Stimulated activated naive CD8-positive, alpha-beta T cell treated with anti-CD3 and anti-CD28 coated beads, Interleukin-15, amount 100 ng/mL, for 72 hours (primary cell): ENCODE measurements around the gene CCK.
A peak's percentile ranks its signal among the peaks of the same experiment; 100 is the strongest.

ENCODE experiments used
- ATAC-seq: fragments of 150-1000 bp; cut with Tn5 transposase; 2 replicates; pipeline ENCODE4 v1.10.0; 2021; ENCODE audit warnings: mild to moderate bottlenecking, moderate library complexity
- DNase-seq, 2 donors: peaks; one replicate each; pipeline ENCODE4 v3.0.0; 2021 to 2022
- H3K27ac Mint-ChIP-seq, 2 donors: one replicate each; pipeline ENCODE4 v1.8.0; 2022; ENCODE audit warnings: mild to moderate bottlenecking in 2 of 2, mixed read lengths in 2 of 2, moderate library complexity in 2 of 2
- H3K27me3 Mint-ChIP-seq: one replicate; pipeline ENCODE4 v1.8.0; 2022; ENCODE audit warnings: mixed read lengths
- H3K4me1 Mint-ChIP-seq: one replicate; pipeline ENCODE4 v1.8.0; 2022; ENCODE audit warnings: mild to moderate bottlenecking, mixed read lengths
- H3K4me3 Mint-ChIP-seq, 2 donors: one replicate each; pipeline ENCODE4 v1.8.0; 2022; ENCODE audit warnings: mild to moderate bottlenecking in 2 of 2, mixed read lengths in 2 of 2, moderate library complexity in 1 of 2
- H3K9me3 Mint-ChIP-seq, 2 donors: one replicate each; pipeline ENCODE4 v1.8.0; 2022; ENCODE audit warnings: mixed read lengths in 2 of 2

Gene CCK

GRCh38 chr3:42254566-42254965 lies 11.4 kb downstream of the CCK start:
- Mint-ChIP-seq H3K27me3 (peaks cover 41% of the 10 kb centered on the region), H3K4me1 (peaks cover 22% of the 10 kb centered on the region), H3K9me3 (no peaks in the 10 kb centered on the region), H3K4me3 (no peak overlapping the region), H3K27ac (no peak overlapping the region)
- DNase-seq (no peak), ATAC-seq (no peak)

- H3K27me3 Mint-ChIP-seq: peaks cover 31% of the 10 kb centered on the region
- no peak for DNase-seq
- ATAC-seq: no peak
- H3K27ac Mint-ChIP-seq: no peak overlapping the region
- H3K4me1 Mint-ChIP-seq: peaks cover 18% of the 10 kb centered on the region
- H3K4me3 Mint-ChIP-seq: no peak overlapping the region
- H3K9me3 Mint-ChIP-seq: no peaks in the 10 kb centered on the region
Measured at GRCh38 chr3:42250761-42251160, 15.2 kb downstream of the CCK start.

GRCh38 chr3:42247576-42248027 lies 18.4 kb downstream of the CCK start:
- Mint-ChIP-seq H3K9me3 (no peaks in the 10 kb centered on the region), H3K27me3 (peaks cover 18% of the 10 kb centered on the region), H3K4me3 (no peak overlapping the region), H3K4me1 (peaks cover 6% of the 10 kb centered on the region), H3K27ac (no peak overlapping the region)
- ATAC-seq (peak; percentile 80), DNase-seq (peak; percentile 61 to 63)

GRCh38 chr3:42246091-42246490 lies 19.9 kb downstream of the CCK start:
- no peak for DNase-seq
- H3K4me3 Mint-ChIP-seq: no peak overlapping the region
- peaks cover 6% of the 10 kb centered on the region for H3K4me1 Mint-ChIP-seq
- H3K27ac Mint-ChIP-seq: no peak overlapping the region
- H3K9me3 Mint-ChIP-seq: no peaks in the 10 kb centered on the region
- no peak for ATAC-seq
- H3K27me3 Mint-ChIP-seq: peaks cover 18% of the 10 kb centered on the region

GRCh38 chr3:42236611-42237010 lies 29.4 kb downstream of the CCK start:
- Mint-ChIP-seq H3K4me3 (no peak overlapping the region), H3K27me3 (peaks cover 22% of the 10 kb centered on the region), H3K27ac (no peak overlapping the region), H3K9me3 (peaks cover 10 to 19% of the 10 kb centered on the region in 2 donors), H3K4me1 (no peaks in the 10 kb centered on the region)
- ATAC-seq: no peak
- no peak for DNase-seq

- Mint-ChIP-seq H3K27ac (no peak overlapping the region), H3K4me1 (no peaks in the 10 kb centered on the region), H3K4me3 (no peak overlapping the region), H3K27me3 (peaks cover 25% of the 10 kb centered on the region), H3K9me3 (peaks cover 10 to 19% of the 10 kb centered on the region in 2 donors)
- no peak for DNase-seq
- no peak for ATAC-seq
Measured at GRCh38 chr3:42235532-42235931, 30.5 kb downstream of the CCK start.

GRCh38 chr3:42230860-42231259 lies 35.1 kb downstream of the CCK start:
- H3K9me3 Mint-ChIP-seq: no peaks in the 10 kb centered on the region
- no peak overlapping the region for H3K4me3 Mint-ChIP-seq
- H3K27ac Mint-ChIP-seq: no peak overlapping the region
- ATAC-seq (no peak), DNase-seq (no peak)
- H3K27me3 Mint-ChIP-seq: peaks cover 28% of the 10 kb centered on the region
- H3K4me1 Mint-ChIP-seq: peaks cover 17% of the 10 kb centered on the region

- DNase-seq: no peak
Measured at GRCh38 chr3:42229942-42230688, 35.9 kb downstream of the CCK start.

GRCh38 chr3:42229266-42229941 lies 36.6 kb downstream of the CCK start:
- no peak overlapping the region for H3K27ac Mint-ChIP-seq
- H3K27me3 Mint-ChIP-seq: peaks cover 14% of the 10 kb centered on the region

More at GRCh38 chr3:42229942-42230688, 35.9 kb downstream of the CCK start:
- peaks cover 17% of the 10 kb centered on the region for H3K4me1 Mint-ChIP-seq
- no peak overlapping the region for H3K27ac Mint-ChIP-seq
- peaks cover 21% of the 10 kb centered on the region for H3K27me3 Mint-ChIP-seq
- no peak overlapping the region for H3K4me3 Mint-ChIP-seq
- ATAC-seq: no peak
- no peaks in the 10 kb centered on the region for H3K9me3 Mint-ChIP-seq

GRCh38 chr3:42228796-42229195 lies 37.2 kb downstream of the CCK start:
- H3K4me3 Mint-ChIP-seq: no peak overlapping the region
- peak; percentile 56 for ATAC-seq
- no peaks in the 10 kb centered on the region for H3K9me3 Mint-ChIP-seq

More at GRCh38 chr3:42229266-42229941, 36.6 kb downstream of the CCK start:
- Mint-ChIP-seq H3K4me3 (no peak overlapping the region), H3K9me3 (no peaks in the 10 kb centered on the region), H3K4me1 (peaks cover 17% of the 10 kb centered on the region)
- no peak for ATAC-seq
- no peak for DNase-seq

GRCh38 chr3:42226470-42227425 lies 39.2 kb downstream of the CCK start:
- Mint-ChIP-seq H3K4me1 (peaks cover 17% of the 10 kb centered on the region), H3K4me3 (no peak overlapping the region), H3K27me3 (peaks cover 7% of the 10 kb centered on the region), H3K9me3 (no peaks in the 10 kb centered on the region), H3K27ac (no peak overlapping the region)
- ATAC-seq (no peak), DNase-seq (no peak)

More at GRCh38 chr3:42228796-42229195, 37.2 kb downstream of the CCK start:
- Mint-ChIP-seq H3K4me1 (peaks cover 17% of the 10 kb centered on the region), H3K27ac (no peak overlapping the region), H3K27me3 (peaks cover 8% of the 10 kb centered on the region)
- no peak for DNase-seq

GRCh38 chr3:42225486-42226363 lies 40.3 kb downstream of the CCK start:
- Mint-ChIP-seq H3K27me3 (peaks cover 6% of the 10 kb centered on the region), H3K27ac (no peak overlapping the region), H3K4me3 (no peak overlapping the region), H3K9me3 (no peaks in the 10 kb centered on the region), H3K4me1 (peaks cover 24% of the 10 kb centered on the region)
- ATAC-seq: no peak
- no peak for DNase-seq

GRCh38 chr3:42224658-42225421 lies 41.1 kb downstream of the CCK start:
- H3K4me1 Mint-ChIP-seq: peaks cover 33% of the 10 kb centered on the region
- H3K27me3 Mint-ChIP-seq: no peaks in the 10 kb centered on the region
- DNase-seq: no peak
- H3K9me3 Mint-ChIP-seq: no peaks in the 10 kb centered on the region
- no peak overlapping the region for H3K27ac Mint-ChIP-seq
- no peak overlapping the region for H3K4me3 Mint-ChIP-seq
- no peak for ATAC-seq

GRCh38 chr3:42224178-42224577 lies 41.8 kb downstream of the CCK start:
- Mint-ChIP-seq H3K4me3 (no peak overlapping the region), H3K4me1 (peaks cover 29% of the 10 kb centered on the region), H3K27me3 (no peaks in the 10 kb centered on the region), H3K9me3 (no peaks in the 10 kb centered on the region), H3K27ac (no peak overlapping the region)
- no peak for DNase-seq
- no peak for ATAC-seq
